ENCODE measurements around the gene IMMP2L. TPM values are rescaled to one million over a fixed set of nuclear protein-coding genes. Genes with fewer than 3 reads are reported as not detected.

The IMMP2L gene
- polyA plus RNA-seq, 1 of the 3 experiments (the other 2 are of a cell fraction), result 10.7 TPM

GRCh38 chr7:111414374-111414773 is 147.9 kb downstream of the IMMP2L start (continued):
- no peak for TF ChIP-seq ZBTB33 (IDR thresholded peaks at IDR 0.05; ENCODE audit: borderline replicate concordance, low read depth)
- TF ChIP-seq RCOR1 (IDR thresholded peaks at IDR 0.05; ENCODE audit: low read length), result no peak
- no peak for TF ChIP-seq FOXM1 (IDR thresholded peaks at IDR 0.05; ENCODE audit: low read depth)
- no peak for TF ChIP-seq MAX (IDR thresholded peaks at IDR 0.05; ENCODE audit: low read depth)
- TF ChIP-seq NFIC (IDR thresholded peaks at IDR 0.05; ENCODE audit: borderline replicate concordance), result no peak
- no peak for TF ChIP-seq MEF2A (IDR thresholded peaks at IDR 0.05; ENCODE audit: borderline replicate concordance, low read depth)
- no peak for TF ChIP-seq USF2 (IDR thresholded peaks at IDR 0.05; ENCODE audit: borderline replicate concordance, low read depth, low read length)
- TF ChIP-seq GABPA (IDR thresholded peaks at IDR 0.05; ENCODE audit: low read depth), result no peak
- no peak for TF ChIP-seq FOXJ3 (CRISPR knock-in tag; IDR thresholded peaks at IDR 0.05)
- no peak for TF ChIP-seq REST (IDR thresholded peaks at IDR 0.05; ENCODE audit: low read depth, low read length)
- no peak for TF ChIP-seq RAD21 (IDR thresholded peaks at IDR 0.05; ENCODE audit: low read length)
- TF ChIP-seq MXI1 (IDR thresholded peaks at IDR 0.05; ENCODE audit: low read depth, low read length), result no peak
- no peak for TF ChIP-seq POLR2AphosphoS5 (IDR thresholded peaks at IDR 0.05; ENCODE audit: low read depth, low read length)

GRCh38 chr7:111413739-111414138 is 148.6 kb downstream of the IMMP2L start:
- Histone ChIP-seq H3K27me3 (ENCODE audit: insufficient read depth) (no peaks in the 10 kb centered on the region), H2AFZ (ENCODE audit: low read depth) (no peak overlapping the region), H3K27ac (ENCODE audit: low read depth in 2 of 2, low read length in 1 of 2) (no peak overlapping the region), H4K20me1 (ENCODE audit: insufficient read depth) (no peaks in the 10 kb centered on the region), H3K4me2 (no peak overlapping the region), H3K9me3 (no peaks in the 10 kb centered on the region), H3K4me1 (ENCODE audit: control insufficient read depth in 1 of 2, insufficient read depth in 2 of 2, low read depth in 1 of 2, low read length in 1 of 2) (peaks cover 2 to 10% of the 10 kb centered on the region in 2 experiments; a peak in 2 of 4 replicates), H3K36me3 (replicated peaks in 1 of 2; ENCODE audit: control insufficient read depth in 1 of 2, insufficient read depth in 2 of 2, low read length in 1 of 2) (no peaks in the 10 kb centered on the region), H3F3A (replicated peaks; ENCODE audit: insufficient read depth) (peaks cover 9% of the 10 kb centered on the region), H3K4me3 (ENCODE audit: low read depth in 2 of 2, low read length in 1 of 2) (no peak overlapping the region), H3K9ac (no peak overlapping the region), H3K79me2 (ENCODE audit: insufficient read depth) (no peaks in the 10 kb centered on the region), H3K9me2 (peaks cover 3% of the 10 kb centered on the region; the same call in 1 of the 2 replicates)
- 98% methylated on average over 3 of the region's 3 CpGs for WGBS (ENCODE audit: low lambda C conversion rate)
- ChIA-PET POLR2A (no interaction called here), CTCF (interaction anchor here (0.6 to 1.4 kb wide), 3 partner anchors 9 to 193 kb away, joined by 3 read pairs; no protein-coding TSS in a partner anchor)
- DNase-seq, result no peak
- TF ChIP-seq PBX3 (IDR thresholded peaks at IDR 0.05) (no peak), CHD2 (IDR thresholded peaks at IDR 0.05; ENCODE audit: low read length, partially characterized antibody) (no peak), JUND (IDR thresholded peaks at IDR 0.05) (no peak), REST (IDR thresholded peaks at IDR 0.05; ENCODE audit: low read depth, low read length) (no peak), MXI1 (IDR thresholded peaks at IDR 0.05; ENCODE audit: low read depth, low read length) (no peak), TEAD4 (IDR thresholded peaks at IDR 0.05; ENCODE audit: borderline replicate concordance, insufficient read depth) (no peak), MAX (IDR thresholded peaks at IDR 0.05; ENCODE audit: low read depth) (no peak), NFIC (IDR thresholded peaks at IDR 0.05; ENCODE audit: borderline replicate concordance) (no peak), GABPA (IDR thresholded peaks at IDR 0.05; ENCODE audit: low read depth) (no peak), EZH2phosphoT487 (IDR thresholded peaks at IDR 0.05; ENCODE audit: borderline replicate concordance, low read depth) (no peak), RCOR1 (IDR thresholded peaks at IDR 0.05; ENCODE audit: low read length) (no peak), RAD21 (IDR thresholded peaks at IDR 0.05; ENCODE audit: low read length) (no peak)

Measured in SK-N-SH (cell line).